Neutrophil (primary cell): ENCODE data around the gene COL18A1.

Experiments used
- H3K27ac ChIP-seq: fragments of 200-600 bp; sonication (generic); 2 replicates; pipeline ENCODE4 v1.5.1; 2016; ENCODE audit warnings: mild to moderate bottlenecking, moderate library complexity
- H3K27me3 ChIP-seq: fragments of 200-600 bp; sonication (generic); 2 replicates; pipeline ENCODE4 v1.6.0; 2016; ENCODE audit warnings: mild to moderate bottlenecking
- H3K36me3 ChIP-seq: fragments of 200-600 bp; sonication (generic); 2 replicates; pipeline ENCODE4 v1.5.1; 2017
- H3K4me1 ChIP-seq, 2 experiments: fragments of 200-600 bp in 1 of 2; sonication (generic) in 1 of 2; 1 replicate in 1 of 2; 2 replicates in 1 of 2; pipeline versions ENCODE4 v1.5.1 to v1.6.1; 2013 to 2016; ENCODE audit warnings: low read depth in 1 of 2, low read length in 1 of 2, mild to moderate bottlenecking in 1 of 2, moderate library complexity in 1 of 2; ENCODE audit not compliant: control insufficient read depth in 1 of 2, insufficient read depth in 1 of 2
- H3K4me3 ChIP-seq, 2 experiments: fragments of 200-600 bp in 1 of 2; sonication (generic) in 1 of 2; 1 replicate in 1 of 2; 2 replicates in 1 of 2; pipeline ENCODE4 v1.5.1; 2013 to 2016; ENCODE audit warnings: low read depth in 1 of 2, low read length in 1 of 2, mild to moderate bottlenecking in 1 of 2, moderate library complexity in 1 of 2
- H3K9me3 ChIP-seq: fragments of 200-600 bp; sonication (generic); 2 replicates; pipeline ENCODE4 v1.5.1; 2016
- CTCF ChIP-seq: fragments of 200-600 bp; sonication (generic); IDR thresholded peaks from 2 replicates; pipeline ENCODE4 v1.5.1; 2016; ENCODE audit warnings: antibody characterized with exemption

COL18A1 gene

GRCh38 chr21:45537111-45537745 is 132.3 kb downstream of the COL18A1 start:
- H3K4me3 ChIP-seq, result no peak overlapping the region
- H3K4me1 ChIP-seq, result peaks cover 88 to 93% of the 10 kb centered on the region in 2 experiments
- peak overlapping the region; percentile 98 for H3K27ac ChIP-seq
- no peak for TF ChIP-seq CTCF
- H3K9me3 ChIP-seq, result no peaks in the 10 kb centered on the region
- H3K36me3 ChIP-seq, result peaks cover 67% of the 10 kb centered on the region
- H3K27me3 ChIP-seq, result no peaks in the 10 kb centered on the region

GRCh38 chr21:45537746-45538291 is 132.9 kb downstream of the COL18A1 start:
- Histone ChIP-seq H3K9me3 (no peaks in the 10 kb centered on the region), H3K27ac (peak overlapping the region; percentile 97), H3K27me3 (no peaks in the 10 kb centered on the region), H3K4me1 (peaks cover 82 to 89% of the 10 kb centered on the region in 2 experiments), H3K4me3 (no peak overlapping the region), H3K36me3 (peaks cover 66% of the 10 kb centered on the region)
- TF ChIP-seq CTCF, result no peak

DNA sequence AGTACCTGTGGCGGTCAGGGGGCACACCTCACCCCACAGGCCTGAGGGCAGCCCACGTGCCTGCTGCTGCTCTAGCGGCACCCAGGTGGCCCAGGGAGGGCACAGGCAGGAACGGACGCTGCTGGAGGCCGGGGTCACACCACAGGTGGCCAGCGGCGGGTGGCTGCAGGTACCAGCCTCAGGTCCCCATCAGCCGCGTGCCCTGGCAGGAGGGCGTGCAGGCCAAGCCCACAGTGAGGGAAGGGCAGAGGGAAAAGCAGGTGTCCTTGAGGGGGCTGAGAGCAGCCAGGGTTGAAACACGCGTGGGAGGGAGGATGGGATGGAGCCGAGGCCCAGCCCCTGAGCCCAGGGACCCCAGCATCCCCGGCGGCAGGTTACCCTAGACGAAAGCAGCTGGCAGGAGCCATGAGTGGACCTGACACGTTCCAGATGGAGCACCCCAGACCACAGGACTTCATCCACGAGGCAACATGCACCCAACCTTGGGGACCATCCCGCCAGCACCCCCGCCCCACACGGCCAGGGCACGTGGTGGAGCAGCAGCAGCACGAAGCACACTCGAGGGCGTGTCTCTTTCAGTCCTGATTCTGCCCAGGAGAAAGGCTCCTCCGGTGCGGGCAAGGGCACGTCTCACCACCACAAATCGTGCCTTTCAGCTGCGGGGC is 133.5 kb downstream of the COL18A1 start:
- no peaks in the 10 kb centered on the region for H3K9me3 ChIP-seq
- no peaks in the 10 kb centered on the region for H3K27me3 ChIP-seq
- H3K27ac ChIP-seq, result peak overlapping the region; percentile 97
- TF ChIP-seq CTCF, result no peak
- peaks cover 82 to 89% of the 10 kb centered on the region in 2 experiments for H3K4me1 ChIP-seq
- peaks cover 65% of the 10 kb centered on the region for H3K36me3 ChIP-seq
- H3K4me3 ChIP-seq, result no peak overlapping the region

DNA sequence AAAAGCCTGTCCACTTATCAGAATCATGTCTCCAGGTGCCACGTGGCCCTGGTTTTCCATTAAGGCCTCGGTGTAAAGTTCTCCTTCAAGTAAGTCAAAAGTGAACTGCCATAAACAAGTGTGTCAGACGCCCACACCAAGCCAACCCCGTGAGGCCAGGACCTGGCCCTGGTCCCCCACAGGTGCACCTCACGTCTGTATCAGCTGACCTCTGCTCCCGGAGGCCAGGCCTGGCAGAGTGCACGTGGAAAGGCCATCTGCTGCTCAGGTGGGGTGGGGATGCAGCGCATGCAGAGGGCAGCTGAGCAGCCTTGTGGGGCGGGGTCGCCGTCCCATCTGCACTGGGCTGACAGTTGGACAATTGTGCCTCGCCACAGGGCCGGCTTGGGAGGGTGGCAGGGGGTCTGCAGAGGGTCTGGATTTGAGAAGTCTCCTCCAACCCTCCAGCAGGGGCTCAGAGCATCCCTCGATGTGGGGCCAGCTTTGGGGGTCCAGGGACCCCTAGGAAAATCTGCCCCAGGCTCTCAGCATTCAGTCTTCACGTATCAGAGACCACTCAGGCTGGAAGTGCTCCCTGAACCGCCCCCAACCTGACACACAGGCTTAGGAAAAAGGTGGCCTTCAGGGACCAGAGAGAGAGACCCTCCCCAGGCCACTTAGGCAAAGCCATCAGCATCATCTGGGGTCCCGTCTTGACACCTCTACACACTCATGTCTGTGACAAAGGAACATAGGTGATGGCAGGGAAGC is 134.3 kb downstream of the COL18A1 start:
- H3K36me3 ChIP-seq, result peaks cover 58% of the 10 kb centered on the region

More for the DNA sequence above, 134.3 kb downstream of the COL18A1 start:
- peak overlapping the region; percentile 84 to 88 for H3K4me3 ChIP-seq
- peaks cover 82 to 89% of the 10 kb centered on the region in 2 experiments for H3K4me1 ChIP-seq
- no peak for TF ChIP-seq CTCF
- no peaks in the 10 kb centered on the region for H3K9me3 ChIP-seq
- H3K27me3 ChIP-seq, result no peaks in the 10 kb centered on the region
- H3K27ac ChIP-seq, result peak overlapping the region; percentile 97
